GM19463 (cell line): Measurements from ENCODE around the gene MRC2.
"Not testable (repeated sequence)": the region's sequence is repeated elsewhere in the genome, so short reads cannot be mapped to it uniquely, and the experiment has no call there.

Source experiments
- ATAC-seq: cut with Tn5 transposase; IDR thresholded peaks from one replicate; pipeline ENCODE4 v1.9.1; 2021; ENCODE audit warnings: mild to moderate bottlenecking, moderate library complexity; ENCODE audit not compliant: unreplicated experiment

Gene MRC2

DNA sequence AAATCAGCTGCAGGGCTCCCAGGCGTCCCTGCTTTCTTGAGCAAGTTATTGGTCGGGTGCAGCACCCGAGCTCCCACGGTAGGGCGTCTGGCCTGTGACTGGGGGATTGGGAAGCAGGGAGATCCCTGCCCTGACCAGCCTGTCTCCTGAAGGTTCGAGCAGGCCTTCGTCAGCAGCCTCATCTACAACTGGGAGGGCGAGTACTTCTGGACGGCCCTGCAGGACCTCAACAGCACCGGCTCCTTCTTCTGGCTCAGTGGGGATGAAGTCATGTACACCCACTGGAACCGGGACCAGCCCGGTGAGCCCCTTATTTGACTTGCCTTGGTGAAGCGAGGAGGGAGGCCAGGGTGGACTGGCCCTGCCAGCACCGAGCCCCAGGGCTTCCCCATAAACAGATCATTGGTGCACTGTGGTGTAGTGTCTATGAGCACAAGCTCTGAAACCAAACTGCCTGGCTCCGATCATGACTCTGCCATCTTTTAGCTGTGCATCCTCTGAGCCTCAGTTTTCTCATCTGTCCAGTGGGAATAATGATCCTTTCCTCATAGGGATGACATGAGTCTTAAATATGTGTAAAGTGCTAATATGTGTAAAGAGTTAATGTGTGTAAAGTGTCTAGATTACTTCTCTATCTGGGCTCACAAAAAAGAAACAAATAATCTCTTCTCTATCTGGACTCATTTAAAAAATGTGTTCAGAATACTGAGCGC is 48.9 kb downstream of the MRC2 start:
- ATAC-seq, result no peak

DNA sequence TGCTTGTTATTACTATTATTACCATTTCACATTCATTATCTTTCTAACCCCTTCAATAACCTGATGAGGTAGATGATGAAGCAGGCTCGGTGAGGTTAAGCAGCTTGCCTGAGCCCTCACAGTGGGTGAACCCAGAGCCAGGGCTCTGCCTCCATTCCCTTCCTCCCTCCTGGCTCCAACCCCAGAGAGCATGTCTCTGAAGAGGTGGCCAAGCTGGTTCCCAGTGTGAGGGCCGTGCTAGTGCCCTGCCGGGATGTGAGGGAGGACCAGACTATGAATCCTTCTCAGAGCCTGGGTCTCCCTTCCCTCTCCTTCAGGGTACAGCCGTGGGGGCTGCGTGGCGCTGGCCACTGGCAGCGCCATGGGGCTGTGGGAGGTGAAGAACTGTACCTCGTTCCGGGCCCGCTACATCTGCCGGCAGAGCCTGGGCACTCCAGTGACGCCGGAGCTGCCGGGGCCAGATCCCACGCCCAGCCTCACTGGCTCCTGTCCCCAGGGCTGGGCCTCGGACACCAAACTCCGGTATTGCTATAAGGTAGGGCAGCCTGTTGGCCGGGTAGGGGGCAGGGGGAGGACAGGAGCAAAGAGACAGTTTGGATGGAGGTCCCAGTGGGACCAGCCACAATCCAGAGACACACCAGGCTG is 49.6 kb downstream of the MRC2 start:
- no peak for ATAC-seq

DNA sequence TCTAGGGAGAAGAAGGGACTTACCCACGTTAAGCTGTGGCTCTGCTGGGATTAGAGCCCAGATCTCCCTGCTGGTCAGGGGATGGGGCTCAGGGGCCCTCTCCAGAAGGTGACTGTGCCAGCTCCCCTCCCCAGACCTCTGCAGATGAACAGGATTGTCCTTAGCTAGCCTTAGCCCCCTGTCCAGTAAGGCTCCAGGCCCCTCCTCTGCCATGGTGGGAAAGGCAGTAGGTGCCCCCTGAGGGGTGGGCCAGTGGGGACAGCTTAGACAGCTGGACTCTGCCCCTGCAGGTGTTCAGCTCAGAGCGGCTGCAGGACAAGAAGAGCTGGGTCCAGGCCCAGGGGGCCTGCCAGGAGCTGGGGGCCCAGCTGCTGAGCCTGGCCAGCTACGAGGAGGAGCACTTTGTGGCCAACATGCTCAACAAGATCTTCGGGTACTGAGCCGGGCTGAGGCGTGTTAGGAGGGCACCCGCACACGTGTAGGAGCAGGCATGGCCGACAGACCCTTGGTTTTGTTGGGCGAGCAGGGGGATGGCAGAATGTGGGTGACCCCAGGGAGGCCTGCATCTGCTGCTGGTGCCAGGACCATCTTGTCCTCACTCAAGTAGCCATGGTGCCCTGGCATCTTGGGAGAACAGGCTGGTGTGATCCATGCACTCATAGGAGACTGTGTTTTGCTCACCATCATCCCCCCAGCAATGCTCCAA is 50.9 kb downstream of the MRC2 start:
- ATAC-seq, result no peak

DNA sequence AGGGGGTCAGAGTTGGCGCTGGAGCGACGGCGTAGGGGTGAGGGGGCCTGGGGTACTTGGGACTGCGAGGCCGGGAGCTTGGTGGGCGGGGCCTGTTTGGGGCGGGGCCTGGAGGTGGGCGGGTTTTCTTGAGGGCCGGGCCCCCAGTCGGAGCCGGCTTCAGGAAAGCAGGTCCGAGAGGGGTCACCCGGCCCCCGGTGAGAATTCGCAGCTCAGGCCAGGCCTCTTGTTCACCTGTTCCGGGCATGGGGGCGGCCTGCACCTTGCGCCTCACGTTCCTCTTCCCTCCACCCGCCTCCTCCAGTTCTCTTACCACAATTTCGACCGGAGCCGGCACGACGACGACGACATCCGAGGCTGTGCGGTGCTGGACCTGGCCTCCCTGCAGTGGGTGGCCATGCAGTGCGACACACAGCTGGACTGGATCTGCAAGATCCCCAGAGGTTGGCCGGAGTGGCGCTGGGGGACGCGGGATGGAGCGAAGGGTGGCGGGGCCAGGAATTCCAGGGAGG is 52.5 kb downstream of the MRC2 start:
- no peak for ATAC-seq

- ATAC-seq, result no peak
These were observed 53.1 kb downstream of the MRC2 start for GRCh38 chr17:62680541-62681052.

DNA sequence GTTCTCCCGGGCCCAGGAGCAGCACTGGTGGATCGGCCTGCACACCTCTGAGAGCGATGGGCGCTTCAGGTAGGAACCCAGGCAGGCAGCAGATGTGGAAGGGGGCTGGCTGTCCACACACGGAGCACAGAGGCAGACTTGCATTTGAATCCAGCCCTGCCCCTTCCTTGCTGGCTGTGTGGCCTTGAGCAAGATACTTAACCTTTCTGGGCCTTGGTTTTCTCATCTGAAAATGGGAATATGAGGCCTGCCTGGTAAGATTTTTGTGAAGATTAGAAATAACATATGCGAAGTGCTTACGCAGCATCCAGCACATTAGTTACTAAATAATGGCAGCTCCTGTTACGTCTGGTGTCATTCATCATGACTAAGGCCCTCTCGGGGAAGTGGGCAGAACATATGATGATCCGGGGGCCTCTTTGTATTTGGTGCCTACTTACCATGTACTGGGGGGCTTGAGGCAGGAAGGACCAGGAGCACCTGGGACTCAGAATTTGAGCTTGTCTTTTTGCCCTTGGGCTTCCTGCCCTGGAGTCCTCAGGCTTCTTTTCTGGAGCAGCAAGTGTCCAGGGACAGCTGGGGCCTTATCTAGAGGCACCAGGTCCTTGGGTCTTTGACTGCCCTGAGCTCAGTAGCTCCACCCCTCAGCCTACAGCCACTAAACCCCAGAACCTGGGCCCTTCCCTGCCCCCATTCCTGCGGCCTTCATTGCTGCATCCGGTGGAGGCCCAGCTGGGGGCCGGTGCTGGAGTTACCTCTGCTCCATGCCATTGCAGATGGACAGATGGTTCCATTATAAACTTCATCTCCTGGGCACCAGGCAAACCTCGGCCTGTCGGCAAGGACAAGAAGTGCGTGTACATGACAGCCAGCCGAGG is 53.8 kb downstream of the MRC2 start:
- no peak for ATAC-seq

DNA sequence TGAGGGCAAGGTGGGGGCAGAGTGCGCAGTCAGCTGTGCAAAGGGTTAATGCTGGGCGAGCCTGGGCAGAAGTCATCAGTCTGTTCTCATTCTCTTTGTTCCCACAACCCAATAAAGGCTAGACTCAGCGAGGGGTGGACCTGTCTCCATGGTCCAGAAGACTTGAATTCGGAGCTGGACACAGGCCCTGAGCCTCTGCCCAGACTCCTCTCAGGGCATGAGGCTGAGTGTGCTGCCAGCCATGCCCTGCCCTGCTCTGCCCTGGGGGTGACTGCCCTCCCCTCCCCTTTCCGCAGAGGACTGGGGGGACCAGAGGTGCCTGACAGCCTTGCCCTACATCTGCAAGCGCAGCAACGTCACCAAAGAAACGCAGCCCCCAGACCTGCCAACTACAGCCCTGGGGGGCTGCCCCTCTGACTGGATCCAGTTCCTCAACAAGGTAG is 54.5 kb downstream of the MRC2 start:
- ATAC-seq, result no peak

DNA sequence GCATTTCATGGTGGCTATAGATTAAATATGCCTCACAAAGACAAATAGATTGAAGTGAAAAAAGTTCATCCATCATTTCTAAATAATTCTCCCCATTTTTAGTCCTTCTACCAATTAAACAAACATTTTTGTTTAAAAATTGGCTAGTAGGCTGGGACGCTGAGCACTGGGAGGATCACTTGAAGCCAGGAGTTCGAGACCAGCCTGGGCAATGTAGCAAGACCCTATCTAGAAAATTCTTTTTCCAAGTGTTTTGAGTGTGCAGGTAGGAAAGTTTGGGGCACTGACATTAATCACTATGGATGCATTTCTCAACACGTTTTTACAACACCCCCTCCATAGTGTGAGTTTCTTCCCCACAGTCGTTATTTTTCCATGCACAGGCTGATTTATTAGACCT is 56.7 kb downstream of the MRC2 start:
- ATAC-seq, result no peak

DNA sequence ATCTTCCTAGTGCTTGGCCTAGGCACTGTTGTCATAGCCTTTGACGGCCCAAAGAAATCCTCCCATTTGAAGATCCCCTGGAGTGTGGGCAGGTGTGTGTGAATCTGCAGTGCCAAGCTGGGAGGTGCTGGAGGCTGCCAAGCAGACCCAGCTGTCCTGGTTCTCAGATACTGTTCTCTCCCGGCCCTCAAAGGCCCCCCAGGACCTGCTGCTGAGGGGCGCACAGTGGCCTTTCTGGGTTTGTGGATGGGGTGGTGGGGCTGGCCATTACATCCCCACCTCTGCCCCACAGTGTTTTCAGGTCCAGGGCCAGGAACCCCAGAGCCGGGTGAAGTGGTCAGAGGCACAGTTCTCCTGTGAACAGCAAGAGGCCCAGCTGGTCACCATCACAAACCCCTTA is 60.5 kb downstream of the MRC2 start:
- ATAC-seq, result no peak

DNA sequence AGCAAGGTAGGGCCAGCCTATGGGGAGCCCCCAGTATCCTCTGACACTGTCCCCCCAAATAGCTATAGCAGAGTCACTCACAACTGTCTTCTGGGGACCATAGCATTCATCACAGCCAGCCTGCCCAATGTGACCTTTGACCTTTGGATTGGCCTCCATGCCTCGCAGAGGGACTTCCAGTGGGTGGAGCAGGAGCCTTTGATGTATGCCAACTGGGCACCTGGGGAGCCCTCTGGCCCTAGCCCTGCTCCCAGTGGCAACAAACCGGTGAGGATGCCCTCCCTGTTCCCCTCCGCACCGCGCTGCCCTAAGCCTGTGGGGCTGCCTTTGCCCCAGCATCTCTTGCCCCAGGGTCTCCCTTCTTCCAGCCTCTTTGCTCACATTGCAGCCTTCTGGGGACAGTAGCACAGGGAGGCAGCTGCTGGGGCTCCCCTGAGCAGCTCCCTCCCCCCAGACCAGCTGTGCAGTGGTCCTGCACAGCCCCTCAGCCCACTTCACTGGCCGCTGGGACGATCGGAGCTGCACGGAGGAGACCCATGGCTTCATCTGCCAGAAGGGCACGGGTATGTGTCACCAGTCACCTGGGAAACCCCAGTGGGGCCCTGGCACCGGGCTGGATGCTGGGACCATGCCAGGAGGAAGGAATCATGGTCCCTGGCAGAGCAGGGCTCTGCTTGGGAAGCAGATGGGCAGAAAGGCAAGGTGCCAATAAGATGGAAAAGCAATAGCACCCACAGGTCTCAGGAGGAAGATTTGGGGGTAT is 61.1 kb downstream of the MRC2 start:
- no peak for ATAC-seq

DNA sequence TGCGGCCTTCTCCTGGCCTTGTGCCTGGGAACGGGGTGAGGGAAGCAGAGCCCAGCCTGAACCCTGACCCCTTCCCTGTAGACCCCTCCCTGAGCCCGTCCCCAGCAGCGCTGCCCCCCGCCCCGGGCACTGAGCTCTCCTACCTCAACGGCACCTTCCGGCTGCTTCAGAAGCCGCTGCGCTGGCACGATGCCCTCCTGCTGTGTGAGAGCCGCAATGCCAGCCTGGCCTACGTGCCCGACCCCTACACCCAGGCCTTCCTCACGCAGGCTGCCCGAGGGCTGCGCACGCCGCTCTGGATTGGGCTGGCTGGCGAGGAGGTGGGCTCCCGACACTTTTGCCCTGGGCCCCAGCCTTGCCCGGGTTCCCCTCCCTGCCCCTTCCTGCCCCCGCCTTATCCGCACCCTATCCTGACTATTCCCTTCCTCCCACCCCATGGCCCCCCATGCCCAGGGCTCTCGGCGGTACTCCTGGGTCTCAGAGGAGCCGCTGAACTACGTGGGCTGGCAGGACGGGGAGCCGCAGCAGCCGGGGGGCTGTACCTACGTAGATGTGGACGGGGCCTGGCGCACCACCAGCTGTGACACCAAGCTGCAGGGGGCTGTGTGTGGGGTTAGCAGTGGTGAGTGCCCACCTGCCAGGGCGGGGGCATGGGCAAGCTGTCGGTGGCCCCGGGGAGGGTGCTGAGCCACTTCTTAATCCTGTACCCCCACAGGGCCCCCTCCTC is 62.1 kb downstream of the MRC2 start:
- ATAC-seq, result no peak

DNA sequence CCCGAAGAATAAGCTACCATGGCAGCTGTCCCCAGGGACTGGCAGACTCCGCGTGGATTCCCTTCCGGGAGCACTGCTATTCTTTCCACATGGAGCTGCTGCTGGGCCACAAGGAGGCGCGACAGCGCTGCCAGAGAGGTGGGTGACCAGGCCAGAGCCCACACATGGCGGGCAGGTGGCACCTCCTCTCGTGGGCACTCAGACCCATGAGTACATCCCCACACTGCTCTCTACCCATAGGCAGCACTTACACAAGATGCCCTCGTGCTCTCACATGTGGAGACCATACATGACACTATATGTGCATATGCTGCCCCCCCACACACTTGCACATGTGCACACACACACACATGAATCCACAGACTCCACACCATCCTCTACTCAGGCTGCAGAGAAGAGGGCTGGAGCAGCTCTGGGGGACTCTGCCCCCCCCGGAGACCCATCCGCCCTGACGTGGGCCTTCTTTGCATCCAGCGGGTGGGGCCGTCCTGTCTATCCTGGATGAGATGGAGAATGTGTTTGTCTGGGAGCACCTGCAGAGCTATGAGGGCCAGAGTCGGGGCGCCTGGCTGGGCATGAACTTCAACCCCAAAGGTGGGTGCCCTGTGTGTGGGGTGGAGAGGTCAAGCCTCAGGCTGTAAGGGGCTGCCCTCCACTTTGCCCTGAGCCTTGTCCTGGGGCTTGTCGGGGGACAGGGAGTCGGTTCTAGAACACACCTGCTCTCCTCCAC is 62.9 kb downstream of the MRC2 start:
- ATAC-seq, result no peak

DNA sequence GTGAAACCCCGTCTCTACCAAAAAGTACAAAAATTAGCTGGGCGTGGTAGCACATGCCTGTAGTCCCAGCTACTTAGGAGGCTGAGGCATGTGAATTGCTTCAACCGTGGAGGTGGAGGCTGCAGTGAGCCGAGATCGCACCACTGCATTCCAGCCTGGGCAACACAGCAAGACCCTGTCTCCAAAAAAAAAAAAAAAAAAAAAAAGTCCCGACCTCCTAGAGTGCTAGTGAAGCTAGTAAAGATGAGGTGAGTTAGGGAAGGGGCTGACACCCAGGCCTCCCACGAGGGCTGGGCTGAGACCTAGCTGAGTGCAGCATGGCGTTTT is 64.1 kb downstream of the MRC2 start:
- ATAC-seq, result not testable (repeated sequence)

DNA sequence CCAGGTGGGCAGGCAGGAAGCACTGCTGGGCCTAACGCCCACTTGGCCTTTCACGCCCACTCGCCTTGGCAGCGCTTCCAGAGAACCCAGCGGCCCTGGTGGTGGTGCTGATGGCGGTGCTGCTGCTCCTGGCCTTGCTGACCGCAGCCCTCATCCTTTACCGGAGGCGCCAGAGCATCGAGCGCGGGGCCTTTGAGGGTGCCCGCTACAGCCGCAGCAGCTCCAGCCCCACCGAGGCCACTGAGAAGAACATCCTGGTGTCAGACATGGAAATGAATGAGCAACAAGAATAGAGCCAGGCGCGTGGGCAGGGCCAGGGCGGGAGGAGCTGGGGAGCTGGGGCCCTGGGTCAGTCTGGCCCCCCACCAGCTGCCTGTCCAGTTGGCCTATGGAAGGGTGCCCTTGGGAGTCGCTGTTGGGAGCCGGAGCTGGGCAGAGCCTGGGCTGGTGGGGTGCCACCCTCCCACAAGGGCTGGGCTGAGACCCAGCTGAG is 64.7 kb downstream of the MRC2 start:
- no peak for ATAC-seq

DNA sequence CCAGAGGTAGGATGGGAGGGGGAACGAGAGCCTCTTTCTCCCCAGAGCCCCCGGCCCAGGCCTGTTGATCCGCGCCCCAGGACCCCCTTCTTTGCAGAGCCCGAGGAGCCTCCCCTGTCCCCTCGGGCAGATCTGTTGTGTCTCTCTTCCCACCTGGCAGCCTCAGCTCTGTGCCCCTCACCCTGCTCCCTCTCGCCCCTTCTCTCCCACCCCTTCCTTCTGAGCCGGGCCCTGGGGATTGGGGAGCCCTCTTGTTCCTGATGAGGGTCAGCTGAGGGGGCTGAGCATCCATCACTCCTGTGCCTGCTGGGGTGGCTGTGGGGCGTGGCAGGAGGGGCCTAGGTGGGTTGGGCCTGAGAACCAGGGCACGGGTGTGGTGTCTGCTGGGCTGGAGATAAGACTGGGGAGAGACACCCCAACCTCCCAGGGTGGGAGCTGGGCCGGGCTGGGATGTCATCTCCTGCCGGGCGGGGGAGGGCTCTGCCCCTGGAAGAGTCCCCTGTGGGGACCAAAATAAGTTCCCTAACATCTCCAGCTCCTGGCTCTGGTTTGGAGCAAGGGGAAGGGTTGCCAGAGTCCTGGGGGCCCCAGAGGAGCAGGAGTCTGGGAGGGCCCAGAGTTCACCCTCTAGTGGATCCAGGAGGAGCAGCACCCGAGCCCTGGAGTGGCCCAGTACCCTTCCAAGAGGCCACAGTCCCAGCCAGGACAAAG is 65.4 kb downstream of the MRC2 start:
- ATAC-seq, result no peak

- no peak for ATAC-seq
These were observed 66.3 kb downstream of the MRC2 start for GRCh38 chr17:62693616-62694409.

GRCh38 chr17:62695093-62695738 is 67.7 kb downstream of the MRC2 start:
- not testable (repeated sequence) for ATAC-seq
